Panc1 (cell line): Measurements from ENCODE around the gene GREM1.

Experiments
- POLR2AphosphoS5 ChIP-seq: IDR thresholded peaks from 2 replicates; pipeline ENCODE4 v1.6.1; 2012; ENCODE audit warnings: mild to moderate bottlenecking, low read depth, low read length, moderate library complexity
- REST ChIP-seq, 2 experiments: IDR thresholded peaks; 2 replicates each; pipeline ENCODE4 v1.6.1; 2011 to 2012; ENCODE audit warnings: low read depth in 2 of 2, control low read depth in 1 of 2, low read length in 1 of 2, mild to moderate bottlenecking in 1 of 2, moderate library complexity in 1 of 2; ENCODE audit not compliant: insufficient read depth in 1 of 2
- SIN3A ChIP-seq: IDR thresholded peaks from 2 replicates; pipeline ENCODE4 v1.6.1; 2012; ENCODE audit warnings: low read depth, mild to moderate bottlenecking, low read length, moderate library complexity, borderline replicate concordance; ENCODE audit not compliant: insufficient read depth
- TCF7L2 ChIP-seq: IDR thresholded peaks from 2 replicates; pipeline ENCODE4 v1.6.1; 2011; ENCODE audit warnings: mild to moderate bottlenecking, low read depth, low read length, inconsistent platforms
- TF ChIP-seq, protein P1 (sequence below): fragments of 450-650 bp; IDR thresholded peaks from 2 replicates; pipeline ENCODE4 v1.5.1; 2017; ENCODE audit warnings: mild to moderate bottlenecking

GRCh38 chr15:32704395-32704981 lies 13.3 kb upstream of the GREM1 start:
- TF ChIP-seq REST (IDR thresholded peaks at IDR 0.05; ENCODE audit: insufficient read depth in 1 of 2, low read depth in 2 of 2, low read length in 1 of 2) (no peak), POLR2AphosphoS5 (no peak), TCF7L2 (no peak), SIN3A (no peak)
- TF ChIP-seq, protein P1, sequence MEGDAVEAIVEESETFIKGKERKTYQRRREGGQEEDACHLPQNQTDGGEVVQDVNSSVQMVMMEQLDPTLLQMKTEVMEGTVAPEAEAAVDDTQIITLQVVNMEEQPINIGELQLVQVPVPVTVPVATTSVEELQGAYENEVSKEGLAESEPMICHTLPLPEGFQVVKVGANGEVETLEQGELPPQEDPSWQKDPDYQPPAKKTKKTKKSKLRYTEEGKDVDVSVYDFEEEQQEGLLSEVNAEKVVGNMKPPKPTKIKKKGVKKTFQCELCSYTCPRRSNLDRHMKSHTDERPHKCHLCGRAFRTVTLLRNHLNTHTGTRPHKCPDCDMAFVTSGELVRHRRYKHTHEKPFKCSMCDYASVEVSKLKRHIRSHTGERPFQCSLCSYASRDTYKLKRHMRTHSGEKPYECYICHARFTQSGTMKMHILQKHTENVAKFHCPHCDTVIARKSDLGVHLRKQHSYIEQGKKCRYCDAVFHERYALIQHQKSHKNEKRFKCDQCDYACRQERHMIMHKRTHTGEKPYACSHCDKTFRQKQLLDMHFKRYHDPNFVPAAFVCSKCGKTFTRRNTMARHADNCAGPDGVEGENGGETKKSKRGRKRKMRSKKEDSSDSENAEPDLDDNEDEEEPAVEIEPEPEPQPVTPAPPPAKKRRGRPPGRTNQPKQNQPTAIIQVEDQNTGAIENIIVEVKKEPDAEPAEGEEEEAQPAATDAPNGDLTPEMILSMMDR = no peak
